ENCODE results near the gene MTRF1.

Gene MTRF1

GRCh38 chr13:41263261-41263971, at the start of gene MTRF1:
Gene MTRF1, minus strand, starts transcription at chr13:41263576. Its CDS starts 2,669 bp downstream, at chr13:41260907.
- DNase-seq (ENCODE audit: low read depth) = peak; percentile 83

GRCh38 chr13:41313117-41313516, 49.7 kb upstream of the MTRF1 start:
- no peak for DNase-seq (ENCODE audit: low read depth)

GRCh38 chr13:41312176-41312500, 48.8 kb upstream of the MTRF1 start:
- DNase-seq (ENCODE audit: low read depth) = peak; percentile 78

- peak; percentile 56 for DNase-seq (ENCODE audit: low read depth)
These were observed 48.2 kb upstream of the MTRF1 start for GRCh38 chr13:41311406-41312175.

GRCh38 chr13:41310963-41311405, 47.6 kb upstream of the MTRF1 start, which contains the start of gene NAA16:
Gene NAA16, plus strand, starts transcription at chr13:41311267. Its CDS starts 262 bp downstream, at chr13:41311529.
- DNase-seq (ENCODE audit: low read depth) = peak; percentile 94

DNA sequence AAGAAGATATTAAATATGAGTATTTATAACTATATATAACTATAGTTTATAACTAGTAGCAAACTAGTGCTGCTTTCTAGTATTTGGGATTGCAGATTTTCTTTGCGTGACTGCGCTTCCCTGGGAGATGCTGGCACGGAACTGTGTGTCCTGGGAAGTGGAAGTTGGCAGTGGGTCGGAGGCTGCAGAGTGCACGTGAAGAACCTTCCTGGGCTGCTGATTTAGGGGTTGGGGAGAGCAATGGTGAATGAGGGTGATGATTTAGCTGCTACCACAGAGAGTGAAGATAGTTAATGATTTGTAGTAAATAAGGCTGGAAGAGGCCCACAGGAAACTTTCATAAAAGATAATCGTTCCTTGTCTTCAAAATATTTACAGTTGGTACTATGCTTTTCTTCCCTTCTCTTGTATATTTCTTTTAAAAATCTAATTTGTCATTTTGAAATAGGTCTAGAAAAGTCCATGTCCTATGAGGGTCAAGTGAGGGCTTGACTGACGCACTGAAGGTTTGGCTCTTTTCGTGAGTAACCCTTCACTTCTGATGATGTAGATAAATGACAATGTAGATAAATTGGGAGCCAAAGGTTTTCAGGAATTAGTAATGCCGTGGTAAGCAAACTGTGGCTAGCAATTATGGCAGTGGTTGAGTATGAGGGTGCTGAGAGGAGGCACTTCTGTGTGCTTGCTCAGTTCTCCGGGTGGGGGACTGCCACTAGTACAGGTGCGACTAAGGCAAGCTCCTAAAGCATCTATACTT, 44.7 kb upstream of the MTRF1 start:
- no peak for DNase-seq (ENCODE audit: low read depth)

- DNase-seq (ENCODE audit: low read depth) = no peak
These were observed 43.1 kb upstream of the MTRF1 start for GRCh38 chr13:41306271-41307145.

- no peak for DNase-seq (ENCODE audit: low read depth)
These were observed 41.2 kb upstream of the MTRF1 start for GRCh38 chr13:41304551-41304950.

GRCh38 chr13:41302743-41303142, 39.4 kb upstream of the MTRF1 start:
- no peak for DNase-seq (ENCODE audit: low read depth)

- DNase-seq (ENCODE audit: low read depth) = no peak
These were observed 36.1 kb upstream of the MTRF1 start for GRCh38 chr13:41299316-41300094.

DNA sequence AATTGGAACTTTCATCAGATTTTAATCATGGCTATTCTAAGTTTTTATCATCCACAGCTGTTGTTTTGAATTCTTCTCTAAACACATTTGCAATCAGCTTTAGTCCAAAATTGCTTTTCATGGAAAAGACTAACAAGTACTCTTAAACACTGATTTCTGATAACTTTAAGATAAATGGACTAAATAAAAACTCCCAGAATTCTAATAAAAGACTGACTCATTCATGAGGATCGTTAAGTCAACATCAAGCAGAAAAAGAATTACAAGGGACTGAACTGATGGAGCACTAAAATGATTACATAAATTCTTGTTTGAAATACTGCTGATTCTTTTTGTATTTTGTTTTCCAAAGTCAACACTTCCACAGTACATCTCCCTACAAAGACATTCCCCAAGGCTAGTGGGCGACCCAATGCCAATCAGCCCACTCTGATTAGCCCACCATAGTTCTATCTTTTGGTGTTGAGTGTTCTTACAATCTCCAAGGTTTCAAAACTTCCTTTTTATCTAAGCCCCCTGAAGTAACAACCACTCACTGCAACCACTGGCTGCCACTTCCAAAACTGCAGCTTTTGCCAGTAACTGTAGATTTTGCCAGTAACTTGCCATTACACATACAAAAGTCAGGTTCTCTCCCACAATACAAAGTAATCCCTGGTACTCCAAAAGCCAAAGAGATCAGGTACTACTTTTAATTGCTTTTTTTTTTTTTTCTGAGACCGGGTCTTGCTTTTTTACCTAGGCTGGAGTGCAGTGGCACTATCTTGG, 33.7 kb upstream of the MTRF1 start:
- no peak for DNase-seq (ENCODE audit: low read depth)

- DNase-seq (ENCODE audit: low read depth) = no peak
These were observed 32.6 kb upstream of the MTRF1 start for GRCh38 chr13:41295973-41296372.

- DNase-seq (ENCODE audit: low read depth) = no peak
These were observed 31.5 kb upstream of the MTRF1 start for GRCh38 chr13:41294914-41295313.

GRCh38 chr13:41293272-41293671, 29.9 kb upstream of the MTRF1 start:
- DNase-seq (ENCODE audit: low read depth) = no peak

DNA sequence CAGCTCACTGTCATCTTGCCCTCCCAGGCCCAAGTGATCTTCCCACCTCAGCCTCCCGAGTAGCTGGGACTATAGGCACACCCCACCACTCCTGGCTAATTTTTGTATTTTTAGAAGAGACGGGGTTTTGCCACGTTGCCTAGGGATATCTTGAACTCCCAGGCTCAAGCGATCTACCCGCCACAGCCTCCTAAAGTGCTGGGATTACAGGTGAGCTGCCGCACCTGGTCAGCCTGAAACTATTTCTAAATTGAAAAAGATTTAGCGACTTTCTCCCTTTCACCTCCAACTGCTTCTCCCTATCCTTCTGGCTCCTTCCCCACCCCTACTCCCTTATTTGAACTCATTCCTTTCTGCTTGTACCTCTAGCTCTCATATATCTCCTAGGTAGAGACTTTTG, 27.9 kb upstream of the MTRF1 start:
- no peak for DNase-seq (ENCODE audit: low read depth)

DNA sequence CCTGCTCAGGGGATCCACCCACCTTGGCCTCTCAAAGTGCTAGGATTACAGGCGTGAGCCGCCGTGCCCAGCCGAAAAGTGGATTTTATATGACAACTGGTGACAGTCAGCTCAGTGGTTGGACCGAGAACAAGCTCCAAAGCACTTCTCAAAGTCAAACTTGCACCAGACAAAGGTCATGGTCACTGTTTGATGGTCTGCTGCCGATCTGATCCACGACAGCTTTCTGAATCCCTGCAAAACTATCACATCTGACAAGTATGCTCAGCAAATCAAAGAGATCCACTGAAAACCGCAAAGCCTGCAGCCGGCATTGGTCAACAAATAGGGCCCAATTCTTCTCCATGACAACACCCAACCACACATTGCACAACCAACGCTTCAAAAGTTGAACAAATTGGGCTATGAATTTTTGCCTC, 26.1 kb upstream of the MTRF1 start:
- DNase-seq (ENCODE audit: low read depth) = no peak

- DNase-seq (ENCODE audit: low read depth) = no peak
These were observed 23.0 kb upstream of the MTRF1 start for GRCh38 chr13:41286370-41286769.

DNA sequence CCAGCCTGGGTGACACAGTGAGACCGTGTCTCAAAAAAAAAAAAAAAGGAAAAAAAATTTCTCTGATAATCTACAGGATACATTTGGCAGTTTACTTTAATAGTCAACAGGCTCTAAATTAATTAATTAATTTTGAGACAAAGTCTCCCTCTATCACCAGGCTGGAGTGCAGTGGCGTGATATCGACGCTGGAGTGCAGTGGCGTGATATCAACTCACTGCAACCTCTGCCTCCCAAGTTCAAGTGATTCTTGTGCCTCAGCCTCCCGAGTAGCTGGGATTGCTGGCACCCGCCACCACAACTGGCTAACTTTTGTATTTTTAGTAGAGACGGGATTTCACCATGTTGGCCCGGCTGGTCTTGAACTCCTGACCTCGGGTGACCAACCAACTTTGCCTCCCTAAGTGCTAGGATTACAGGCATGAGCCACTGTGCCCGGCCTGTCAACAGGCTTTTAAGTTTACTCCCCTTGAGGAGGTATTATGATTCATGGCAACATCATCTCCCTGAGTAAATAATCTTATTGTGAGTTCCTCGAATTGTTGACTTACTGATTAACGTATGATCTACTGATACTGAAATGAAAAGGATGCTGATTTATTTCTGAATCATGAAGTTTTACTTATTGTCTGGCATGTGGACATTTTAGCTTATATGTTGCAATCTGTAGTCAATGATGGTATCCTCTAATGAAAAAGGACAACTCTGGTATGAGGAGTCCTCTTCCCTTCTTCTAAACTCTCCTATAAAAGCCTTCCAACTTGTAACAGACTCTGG, 21.3 kb upstream of the MTRF1 start:
- DNase-seq (ENCODE audit: low read depth) = peak; percentile 97

DNA sequence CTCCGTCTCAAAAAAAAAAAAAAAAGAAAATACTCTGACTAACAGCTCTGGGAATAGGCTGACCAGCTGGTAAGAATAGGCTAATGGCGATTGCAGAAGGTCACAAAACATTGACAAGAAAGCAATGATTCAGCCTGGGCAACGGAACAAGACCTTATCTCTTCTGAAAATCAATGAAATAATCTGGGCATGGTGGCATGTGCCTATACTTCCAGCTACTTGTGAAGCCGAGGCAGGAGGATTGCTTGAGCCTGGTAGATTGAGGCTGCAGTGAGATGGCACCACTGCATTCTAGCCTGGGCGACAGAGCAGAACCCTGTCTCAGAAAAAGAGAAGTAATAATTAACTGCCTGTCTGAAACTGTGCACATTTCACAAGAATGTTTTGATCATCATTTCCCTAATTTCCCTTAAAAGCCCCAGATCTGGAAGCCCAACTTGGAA, 18.8 kb upstream of the MTRF1 start:
- DNase-seq (ENCODE audit: low read depth) = no peak

Data from ELR (cell line).